ENCODE data around the gene RGS19.

Gene RGS19

DNA sequence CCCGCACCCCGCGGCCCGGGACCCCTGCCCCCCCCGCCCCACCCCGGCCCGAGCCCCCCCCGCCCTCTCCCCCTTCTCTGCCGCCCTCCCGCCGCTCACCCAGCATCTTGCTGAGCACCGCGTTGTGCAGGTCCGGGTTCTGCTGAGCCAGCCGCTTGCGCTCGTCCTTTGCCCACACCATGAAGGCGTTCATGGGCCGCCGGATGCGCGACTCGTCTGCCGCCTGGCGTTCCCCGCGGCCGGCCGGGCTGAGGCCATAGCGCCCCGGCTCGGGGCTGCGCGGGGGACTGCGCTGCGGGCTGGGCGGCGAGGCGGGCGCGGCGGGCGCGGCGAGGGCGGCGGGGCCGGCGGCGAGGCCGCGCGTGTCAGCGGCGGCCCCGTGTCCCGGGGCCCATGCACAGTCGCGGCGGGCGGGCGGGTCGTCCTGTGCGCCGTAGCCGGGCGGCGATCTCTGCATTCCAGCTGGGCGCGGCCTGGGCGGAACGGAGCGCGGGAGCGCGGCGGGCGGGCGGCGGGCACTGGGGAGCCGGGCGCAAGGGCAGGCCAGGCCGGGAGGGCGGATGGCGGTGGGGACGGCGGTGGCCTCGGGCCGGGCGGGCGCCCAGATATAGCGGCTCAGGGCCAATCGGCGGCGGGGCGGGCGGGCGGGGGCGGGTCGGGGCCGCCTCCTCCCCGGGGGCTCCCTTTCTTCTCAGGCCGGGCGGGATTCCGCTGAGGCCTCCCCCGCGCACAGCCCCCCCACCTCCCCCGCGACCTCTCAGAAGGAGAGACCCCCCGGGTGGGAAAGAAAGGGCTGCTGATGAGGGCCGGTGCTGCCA, 30.0 kb downstream of the RGS19 start, which contains the start of gene SOX18:
Gene SOX18 (minus strand): TSS at position 580 of the 818 bp plus-strand sequence. CDS start 123 bp downstream, at position 457.
- DNase-seq (ENCODE audit: low read depth, low spot score), result no peak

DNA sequence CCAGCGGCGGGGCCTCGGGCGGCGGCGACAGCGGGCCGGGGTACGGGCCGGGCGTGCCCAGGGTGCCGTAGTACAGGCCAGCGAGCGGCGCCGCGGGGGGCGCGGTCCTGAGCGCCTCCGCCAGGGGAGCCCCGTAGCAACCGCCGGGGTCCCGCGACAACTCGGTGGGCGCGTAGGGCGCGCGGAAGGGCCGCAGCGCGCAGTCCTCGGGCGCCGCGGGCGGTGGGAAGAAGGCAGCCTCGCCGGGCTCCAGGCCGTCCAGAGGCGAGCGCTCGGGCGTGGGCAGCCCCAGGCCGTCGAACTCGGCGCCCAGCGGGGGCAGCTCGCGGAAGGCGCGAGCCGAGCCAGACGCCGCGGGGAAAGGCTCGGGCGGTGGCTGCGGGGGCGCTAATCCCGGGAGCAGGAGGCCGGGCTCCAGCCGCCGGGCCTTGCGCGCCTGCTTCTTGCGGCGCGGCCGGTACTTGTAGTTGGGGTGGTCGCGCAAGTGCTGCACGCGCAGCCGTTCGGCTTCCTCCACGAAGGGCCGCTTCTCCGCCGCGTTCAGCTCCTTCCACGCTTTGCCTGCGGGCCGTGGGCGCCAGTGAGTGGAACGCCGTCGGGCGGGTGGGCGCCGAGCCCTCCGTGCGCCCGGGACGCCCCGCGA, 30.8 kb downstream of the RGS19 start:
- DNase-seq (ENCODE audit: low read depth, low spot score), result no peak

DNA sequence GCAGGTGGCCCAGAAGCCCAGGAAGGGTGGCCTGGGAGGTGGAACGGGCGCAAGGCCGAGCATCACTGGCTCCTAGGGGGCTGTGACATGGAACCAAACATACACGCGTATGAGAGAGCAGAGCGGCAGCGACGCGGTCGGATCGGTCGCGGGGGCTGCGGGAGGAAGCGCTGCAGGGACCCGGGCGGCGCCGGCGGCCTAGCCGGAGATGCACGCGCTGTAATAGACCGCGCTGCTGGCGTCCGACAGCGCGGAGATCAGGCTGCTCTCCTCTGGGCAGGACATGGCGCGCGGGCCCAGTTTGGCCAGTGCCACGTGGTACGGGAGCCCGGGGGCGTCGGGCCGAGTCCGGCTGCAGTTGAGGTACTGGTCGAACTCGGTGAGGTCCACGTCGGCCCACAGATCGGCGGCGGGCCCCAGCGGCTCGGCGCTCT, 31.3 kb downstream of the RGS19 start:
- DNase-seq (ENCODE audit: low read depth, low spot score), result no peak

DNA sequence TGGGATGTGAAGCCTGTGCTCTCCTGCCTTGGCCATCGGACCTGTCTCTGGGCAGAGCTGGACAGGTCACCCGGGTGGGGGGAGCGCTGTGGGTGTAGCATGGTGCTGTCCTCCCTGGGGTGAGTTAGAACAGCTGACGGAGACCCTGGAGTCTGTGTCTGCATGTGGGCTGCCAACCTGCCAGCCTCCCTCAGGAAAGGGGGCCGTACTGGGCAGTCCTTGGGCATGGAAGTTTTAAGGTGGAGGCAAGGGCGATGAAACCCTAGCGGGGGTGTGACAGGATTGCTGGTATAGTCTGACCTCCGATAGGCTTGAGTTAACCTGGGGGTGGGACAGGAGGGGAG, 32.3 kb downstream of the RGS19 start:
- no peak for DNase-seq (ENCODE audit: low read depth, low spot score)

- DNase-seq (ENCODE audit: low read depth, low spot score), result no peak
These were observed 33.8 kb downstream of the RGS19 start for GRCh38 chr20:64045346-64046011.

DNA sequence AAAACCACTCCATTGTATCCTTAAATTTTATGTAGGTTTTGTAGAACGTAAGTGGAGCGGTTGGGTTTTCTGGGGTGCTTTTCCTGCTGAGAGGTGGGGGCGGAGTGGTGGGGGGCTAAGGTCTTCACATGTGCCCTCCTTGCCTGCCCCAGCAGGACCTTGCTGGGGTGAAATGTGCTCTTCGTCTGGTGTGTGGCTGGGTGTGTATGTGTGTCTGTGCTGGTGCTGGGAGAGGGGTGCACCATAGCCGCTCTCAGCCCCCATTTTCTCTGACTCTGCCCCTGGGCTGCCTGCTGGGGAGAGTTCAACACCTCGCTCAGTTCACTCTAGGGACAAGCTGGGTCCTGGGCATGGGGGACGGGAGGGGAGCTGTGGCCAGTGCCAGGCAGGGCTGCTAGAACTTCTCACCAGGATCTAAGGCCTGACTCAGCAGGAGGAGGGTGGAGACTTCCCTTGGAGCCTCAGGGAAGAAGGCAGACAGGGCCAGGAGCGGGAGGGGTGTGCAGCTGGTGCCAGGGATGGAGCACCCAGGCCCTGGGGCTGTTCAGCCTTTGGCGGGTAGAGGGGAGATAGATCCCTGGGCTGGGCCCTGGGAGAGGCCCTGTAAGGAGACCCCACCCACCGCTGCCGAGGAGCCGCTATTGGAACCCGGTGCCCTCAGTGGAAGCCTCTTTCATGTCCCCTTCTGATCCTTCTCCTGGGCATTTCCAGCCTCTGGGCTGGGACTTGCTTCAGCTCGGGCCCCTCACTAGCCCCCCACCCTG, 34.7 kb downstream of the RGS19 start:
- no peak for DNase-seq (ENCODE audit: low read depth, low spot score)

- no peak for DNase-seq (ENCODE audit: low read depth, low spot score)
These were observed 35.5 kb downstream of the RGS19 start for GRCh38 chr20:64043768-64044167.

- DNase-seq (ENCODE audit: low read depth, low spot score), result no peak
These were observed 37.1 kb downstream of the RGS19 start for GRCh38 chr20:64042054-64042781.

DNA sequence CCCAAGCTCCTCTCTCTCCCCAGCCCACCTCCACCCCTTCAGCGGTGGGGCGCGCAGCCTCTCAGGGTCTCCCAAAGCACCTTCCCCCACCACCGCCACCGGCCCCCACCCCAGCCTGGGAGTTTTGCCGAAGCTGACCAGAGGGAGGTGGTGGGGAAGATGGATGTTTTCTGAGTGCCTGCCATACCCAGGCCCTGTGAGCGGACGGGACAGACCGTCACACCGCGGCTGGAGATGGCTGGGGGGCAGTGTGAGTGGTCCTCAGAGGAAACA, 37.6 kb downstream of the RGS19 start:
- no peak for DNase-seq (ENCODE audit: low read depth, low spot score)

DNA sequence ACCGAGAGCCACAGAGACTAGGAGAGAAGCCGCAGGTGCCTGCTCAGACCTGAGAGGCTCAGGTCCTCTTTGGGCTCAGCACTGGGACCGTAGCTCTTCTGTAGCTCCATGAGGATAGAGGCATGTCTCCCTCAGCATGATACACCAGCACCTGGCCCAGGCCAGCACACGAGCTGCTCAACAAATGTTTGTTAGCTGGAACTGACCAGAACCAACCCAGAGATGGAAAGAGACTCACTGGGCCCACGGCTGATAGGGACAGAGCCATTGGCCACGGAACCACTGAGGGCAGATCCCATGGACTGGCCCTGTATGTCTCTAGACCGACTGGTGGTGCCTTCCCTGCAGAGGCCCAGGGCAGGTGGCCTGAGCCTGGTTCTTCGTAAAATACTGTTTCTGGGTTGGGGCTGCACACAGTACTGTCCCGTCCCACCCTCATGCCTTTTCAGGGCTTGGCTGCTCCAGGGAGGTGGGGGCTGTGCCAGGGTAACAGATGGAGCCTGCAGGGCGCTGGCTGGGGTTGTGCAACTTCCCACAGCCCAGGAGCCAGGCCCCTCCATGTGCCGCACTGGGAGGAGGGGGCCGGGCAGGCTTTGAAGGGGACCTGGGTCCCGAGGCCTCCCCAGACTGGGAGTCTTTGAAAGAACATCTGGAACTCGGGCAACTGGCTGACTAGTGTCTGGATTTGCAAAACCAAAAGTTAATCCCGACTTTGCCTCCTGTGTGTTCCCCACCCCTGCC, 38.1 kb downstream of the RGS19 start:
- no peak for DNase-seq (ENCODE audit: low read depth, low spot score)

DNA sequence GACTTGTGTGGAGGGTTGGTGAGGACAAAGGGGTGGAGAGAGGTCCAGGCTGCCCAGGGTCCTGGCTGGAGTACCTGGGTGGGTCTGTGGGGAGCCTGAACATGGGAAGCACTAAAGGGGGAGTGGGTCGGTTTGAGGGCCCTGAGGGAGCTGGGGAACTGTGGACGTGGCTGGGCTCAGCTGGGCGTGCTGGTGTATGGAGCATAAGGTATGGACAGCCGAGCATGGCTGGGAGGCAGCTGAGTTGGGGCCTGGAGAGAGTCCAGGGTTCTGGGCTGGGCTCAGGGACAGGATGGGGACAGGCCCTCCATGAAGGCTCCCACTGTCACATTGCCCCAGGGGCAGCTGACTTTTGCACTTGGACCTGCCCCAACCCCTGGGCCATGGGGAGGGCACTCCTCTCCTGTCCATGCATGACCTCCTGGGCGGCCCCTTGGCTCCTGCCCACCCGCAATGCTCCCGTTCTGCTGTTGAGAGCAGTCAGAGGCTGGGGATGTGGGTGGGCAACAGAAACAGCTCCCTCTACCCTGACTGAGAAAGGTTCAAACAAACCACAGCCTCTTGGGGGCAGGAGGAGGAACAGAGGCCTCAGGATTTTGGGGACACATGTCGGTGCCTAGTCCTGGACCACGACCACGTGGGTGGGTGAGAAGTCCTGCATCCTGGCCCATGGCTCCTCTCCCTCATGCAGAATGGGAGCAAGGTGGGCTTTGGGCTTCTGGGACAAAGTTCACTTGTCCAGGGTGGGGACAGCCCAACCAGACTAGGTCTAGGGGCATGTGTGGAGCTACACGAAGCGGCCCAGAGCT, 38.9 kb downstream of the RGS19 start:
- no peak for DNase-seq (ENCODE audit: low read depth, low spot score)

- DNase-seq (ENCODE audit: low read depth, low spot score), result no peak
These were observed 39.8 kb downstream of the RGS19 start for GRCh38 chr20:64039293-64040160.

- peak; percentile 42 for DNase-seq (ENCODE audit: low read depth, low spot score)
These were observed 40.6 kb downstream of the RGS19 start for GRCh38 chr20:64038565-64039292.

DNA sequence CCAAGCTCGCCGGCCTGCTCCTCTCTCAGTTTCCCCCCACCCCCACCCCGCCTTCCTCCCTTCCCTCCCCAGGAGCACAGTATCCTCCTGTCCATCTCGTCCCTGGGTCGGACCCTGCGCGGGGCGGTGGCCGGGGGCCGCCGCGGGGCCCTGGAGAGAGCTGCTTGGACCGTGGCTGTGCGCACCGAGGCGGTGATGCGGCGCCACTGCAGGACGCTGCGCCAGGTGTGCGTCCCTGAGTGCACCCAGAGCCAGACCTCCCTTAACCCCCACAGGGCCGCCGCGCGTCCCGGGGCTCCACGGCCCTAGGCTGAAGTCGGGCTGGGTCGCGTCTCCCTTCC, 41.1 kb downstream of the RGS19 start:
- DNase-seq (ENCODE audit: low read depth, low spot score), result no peak

GRCh38 chr20:64037498-64038213, 41.7 kb downstream of the RGS19 start:
- no peak for DNase-seq (ENCODE audit: low read depth, low spot score)

DNA sequence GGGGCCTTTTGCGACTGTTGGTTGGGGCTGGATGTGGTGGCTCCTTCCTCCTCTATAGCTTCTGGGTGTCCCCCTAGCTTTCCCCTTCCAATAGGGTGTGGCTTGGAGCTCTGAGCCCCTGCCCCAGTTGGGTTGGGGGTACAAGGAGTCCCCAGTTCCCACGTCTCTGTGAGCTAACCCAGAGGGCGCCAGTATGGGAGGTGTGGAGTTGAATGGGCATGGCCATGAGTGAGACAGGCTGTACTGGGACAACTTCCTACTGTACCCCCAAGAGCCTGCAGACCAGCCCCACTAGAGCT, 42.2 kb downstream of the RGS19 start:
- DNase-seq (ENCODE audit: low read depth, low spot score), result no peak

GRCh38 chr20:64036346-64037198, 42.7 kb downstream of the RGS19 start:
- DNase-seq (ENCODE audit: low read depth, low spot score), result no peak
